Ovary (tissue), 3 donors: ENCODE data around the gene MAML2.

Source experiments
- EP300 ChIP-seq: sonication (generic); formaldehyde crosslinking; IDR thresholded peaks from one replicate; pipeline ENCODE4 v1.6.1; 2017; ENCODE audit warnings: antibody characterized with exemption
- POLR2A ChIP-seq: fragments of 450-650 bp; IDR thresholded peaks from one replicate; pipeline ENCODE4 v1.6.1; 2017; ENCODE audit warnings: antibody characterized with exemption, mild to moderate bottlenecking, moderate library complexity
- TF ChIP-seq, protein P1 (sequence below), 3 donors: fragments of 450-650 bp in 2 of 3; fragments of 200-600 bp in 1 of 3; IDR thresholded peaks; one replicate each; pipeline versions ENCODE4 v1.5.1 to v1.8.0; 2016 to 2022; ENCODE audit warnings: antibody characterized with exemption in 3 of 3, mild to moderate bottlenecking in 1 of 3
- donor health status: DM: no; HTN: no; CAD: no.

DNA sequence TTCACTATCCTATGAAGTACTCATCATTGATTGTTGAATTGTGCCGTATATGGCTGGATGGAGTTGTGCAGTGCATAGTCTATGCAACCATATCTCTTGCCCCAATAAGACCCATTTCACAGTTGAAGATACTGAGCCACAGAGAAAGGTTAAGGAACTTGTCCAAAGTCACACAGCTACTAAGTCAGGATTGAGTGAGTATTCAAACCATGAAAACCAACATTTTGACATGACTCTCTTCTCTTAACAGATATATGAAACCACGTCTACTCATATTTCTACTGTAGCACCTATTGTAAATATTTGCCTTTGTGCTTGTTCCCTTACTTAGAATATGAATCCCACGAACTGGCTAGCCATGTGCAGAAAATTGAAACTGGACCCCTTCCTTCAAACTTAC is 58.1 kb downstream of the MAML2 start:
- TF ChIP-seq, protein P1, sequence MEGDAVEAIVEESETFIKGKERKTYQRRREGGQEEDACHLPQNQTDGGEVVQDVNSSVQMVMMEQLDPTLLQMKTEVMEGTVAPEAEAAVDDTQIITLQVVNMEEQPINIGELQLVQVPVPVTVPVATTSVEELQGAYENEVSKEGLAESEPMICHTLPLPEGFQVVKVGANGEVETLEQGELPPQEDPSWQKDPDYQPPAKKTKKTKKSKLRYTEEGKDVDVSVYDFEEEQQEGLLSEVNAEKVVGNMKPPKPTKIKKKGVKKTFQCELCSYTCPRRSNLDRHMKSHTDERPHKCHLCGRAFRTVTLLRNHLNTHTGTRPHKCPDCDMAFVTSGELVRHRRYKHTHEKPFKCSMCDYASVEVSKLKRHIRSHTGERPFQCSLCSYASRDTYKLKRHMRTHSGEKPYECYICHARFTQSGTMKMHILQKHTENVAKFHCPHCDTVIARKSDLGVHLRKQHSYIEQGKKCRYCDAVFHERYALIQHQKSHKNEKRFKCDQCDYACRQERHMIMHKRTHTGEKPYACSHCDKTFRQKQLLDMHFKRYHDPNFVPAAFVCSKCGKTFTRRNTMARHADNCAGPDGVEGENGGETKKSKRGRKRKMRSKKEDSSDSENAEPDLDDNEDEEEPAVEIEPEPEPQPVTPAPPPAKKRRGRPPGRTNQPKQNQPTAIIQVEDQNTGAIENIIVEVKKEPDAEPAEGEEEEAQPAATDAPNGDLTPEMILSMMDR (IDR thresholded peaks at IDR 0.05), result no peak
- no peak for TF ChIP-seq POLR2A
- no peak for TF ChIP-seq EP300
